NCI-H748 treated with DMSO at 0.1 percent for 48 hours (cell line): ENCODE results near the gene C19orf73.
"Not testable (repeated sequence)": the region's sequence is repeated elsewhere in the genome, so short reads cannot be mapped to it uniquely, and the experiment has no call there.

ENCODE experiments used
- DNase-seq: peaks from one replicate; lab custom pipeline; 2025; lab: John Stamatoyannopoulos, UW

The C19orf73 gene

GRCh38 chr19:49148784-49149651 is 30.1 kb upstream of the C19orf73 start:
- DNase-seq: peak; percentile 97

- DNase-seq: no peak
Measured at GRCh38 chr19:49148044-49148682, 29.2 kb upstream of the C19orf73 start.

GRCh38 chr19:49146408-49146770 is 27.4 kb upstream of the C19orf73 start:
- DNase-seq: not testable (repeated sequence)

- DNase-seq: peak; percentile 77
Measured at GRCh38 chr19:49145573-49146407, 26.8 kb upstream of the C19orf73 start.

GRCh38 chr19:49142866-49143335 is 24.0 kb upstream of the C19orf73 start:
- peak; percentile 91 for DNase-seq

- DNase-seq: no peak
Measured at GRCh38 chr19:49141352-49141751, 22.4 kb upstream of the C19orf73 start.

- no peak for DNase-seq
Measured at GRCh38 chr19:49140951-49141350, 22.0 kb upstream of the C19orf73 start.

- no peak for DNase-seq
Measured at GRCh38 chr19:49136771-49137171, 17.8 kb upstream of the C19orf73 start.

GRCh38 chr19:49135686-49136085 is 16.7 kb upstream of the C19orf73 start:
- no peak for DNase-seq

GRCh38 chr19:49133621-49134454 is 14.9 kb upstream of the C19orf73 start:
- no peak for DNase-seq

GRCh38 chr19:49132974-49133609 is 14.1 kb upstream of the C19orf73 start:
- no peak for DNase-seq

- DNase-seq: no peak
Measured at GRCh38 chr19:49130325-49130724, 11.4 kb upstream of the C19orf73 start.

GRCh38 chr19:49129238-49129583 is 10.3 kb upstream of the C19orf73 start:
- no peak for DNase-seq

GRCh38 chr19:49128545-49129237 is 9.7 kb upstream of the C19orf73 start:
- no peak for DNase-seq

GRCh38 chr19:49127674-49128544 is 9.0 kb upstream of the C19orf73 start:
- peak; percentile 90 for DNase-seq

GRCh38 chr19:49127225-49127624 is 8.3 kb upstream of the C19orf73 start:
- not testable (repeated sequence) for DNase-seq

GRCh38 chr19:49126575-49126974 is 7.6 kb upstream of the C19orf73 start:
- no peak for DNase-seq

GRCh38 chr19:49125025-49125731 is 6.2 kb upstream of the C19orf73 start:
- DNase-seq: no peak

GRCh38 chr19:49123285-49123684 is 4.3 kb upstream of the C19orf73 start:
- not testable (repeated sequence) for DNase-seq
